HUES64 (cell line): ENCODE data around the gene MVD.

Experiments used
- H3K27ac ChIP-seq: 2 replicates; pipeline ENCODE4 v1.7.0; 2013; ENCODE audit warnings: low read depth, low read length, inconsistent platforms
- H3K27me3 ChIP-seq: 2 replicates; pipeline ENCODE4 v1.6.1; 2013; ENCODE audit warnings: mild to moderate bottlenecking, low read length; ENCODE audit not compliant: insufficient read depth
- H3K36me3 ChIP-seq: 2 replicates; pipeline ENCODE4 v1.6.1; 2013; ENCODE audit warnings: mild to moderate bottlenecking, low read length; ENCODE audit not compliant: insufficient read depth
- H3K4me1 ChIP-seq: 2 replicates; pipeline ENCODE4 v1.6.1; 2013; ENCODE audit warnings: mild to moderate bottlenecking, low read length, moderate library complexity; ENCODE audit not compliant: insufficient read depth
- H3K4me3 ChIP-seq: 2 replicates; pipeline ENCODE4 v1.5.1; 2013; ENCODE audit warnings: mild to moderate bottlenecking, low read length, moderate library complexity
- H3K9ac ChIP-seq: 2 replicates; pipeline ENCODE4 v1.6.1; 2013; ENCODE audit warnings: mild to moderate bottlenecking, low read depth, low read length
- H3K9me3 ChIP-seq: 2 replicates; pipeline ENCODE4 v1.6.1; 2013; ENCODE audit warnings: low read depth, low read length; ENCODE audit not compliant: insufficient read depth
- WGBS: fragments of 150-250, 120-280 bp; methylation state at CpG from one replicate; pipeline ENCODE4 v1.1.7; 2013; ENCODE audit warnings: missing lambda C conversion rate; 5-methylcytosine and 5-hydroxymethylcytosine counted together

Gene MVD

DNA sequence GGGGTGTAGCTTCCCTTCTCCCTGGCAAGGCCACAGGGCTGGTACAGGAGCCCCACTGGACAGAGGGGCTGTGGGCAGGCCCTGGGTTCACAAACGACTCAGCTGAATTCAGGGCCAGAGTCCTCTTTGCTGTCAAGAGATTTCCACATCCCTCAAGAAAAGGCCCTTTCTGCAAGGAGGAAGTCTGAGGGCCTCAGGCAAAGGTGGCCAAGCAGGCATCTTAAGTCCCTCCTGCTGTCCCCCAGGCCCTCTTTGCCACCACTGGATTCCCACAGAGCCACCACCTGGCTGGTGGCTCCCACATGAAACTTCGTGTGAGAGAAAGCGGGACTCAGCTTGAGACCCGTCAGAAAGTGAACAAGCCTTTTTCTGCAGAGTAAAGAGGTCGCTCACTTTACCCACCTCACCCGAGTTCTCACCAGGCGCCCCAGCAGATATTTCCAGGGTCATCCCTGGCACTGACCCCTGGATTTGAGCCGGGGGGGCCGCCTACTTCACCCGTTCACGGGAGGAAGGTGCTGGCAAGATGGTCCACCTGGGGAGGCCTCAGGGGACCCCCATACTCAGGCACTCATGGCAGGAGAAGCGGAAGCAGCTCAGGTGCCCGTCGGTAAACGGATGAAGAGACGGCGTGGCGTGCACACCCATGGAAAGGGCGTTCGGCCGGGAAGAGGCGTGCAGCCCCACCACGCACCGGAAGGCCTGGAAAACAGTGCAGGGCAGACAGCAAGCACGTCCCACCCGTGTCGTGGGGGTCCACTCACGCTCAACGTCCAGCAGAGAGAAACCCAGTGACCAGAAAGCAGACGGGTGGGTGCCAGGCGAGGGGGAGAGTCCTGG lies 39.7 kb upstream of the MVD start:
- no peak overlapping the region for H3K9ac ChIP-seq
- H3K27ac ChIP-seq, result no peak overlapping the region
- peaks cover 14% of the 10 kb centered on the region for H3K36me3 ChIP-seq
- H3K4me1 ChIP-seq, result peaks cover 5% of the 10 kb centered on the region; the same call in 1 of the 2 replicates
- no peaks in the 10 kb centered on the region for H3K27me3 ChIP-seq
- no peak overlapping the region for H3K4me3 ChIP-seq
- WGBS, result 93% methylated on average over 31 of the region's 31 CpGs
- no peaks in the 10 kb centered on the region for H3K9me3 ChIP-seq

DNA sequence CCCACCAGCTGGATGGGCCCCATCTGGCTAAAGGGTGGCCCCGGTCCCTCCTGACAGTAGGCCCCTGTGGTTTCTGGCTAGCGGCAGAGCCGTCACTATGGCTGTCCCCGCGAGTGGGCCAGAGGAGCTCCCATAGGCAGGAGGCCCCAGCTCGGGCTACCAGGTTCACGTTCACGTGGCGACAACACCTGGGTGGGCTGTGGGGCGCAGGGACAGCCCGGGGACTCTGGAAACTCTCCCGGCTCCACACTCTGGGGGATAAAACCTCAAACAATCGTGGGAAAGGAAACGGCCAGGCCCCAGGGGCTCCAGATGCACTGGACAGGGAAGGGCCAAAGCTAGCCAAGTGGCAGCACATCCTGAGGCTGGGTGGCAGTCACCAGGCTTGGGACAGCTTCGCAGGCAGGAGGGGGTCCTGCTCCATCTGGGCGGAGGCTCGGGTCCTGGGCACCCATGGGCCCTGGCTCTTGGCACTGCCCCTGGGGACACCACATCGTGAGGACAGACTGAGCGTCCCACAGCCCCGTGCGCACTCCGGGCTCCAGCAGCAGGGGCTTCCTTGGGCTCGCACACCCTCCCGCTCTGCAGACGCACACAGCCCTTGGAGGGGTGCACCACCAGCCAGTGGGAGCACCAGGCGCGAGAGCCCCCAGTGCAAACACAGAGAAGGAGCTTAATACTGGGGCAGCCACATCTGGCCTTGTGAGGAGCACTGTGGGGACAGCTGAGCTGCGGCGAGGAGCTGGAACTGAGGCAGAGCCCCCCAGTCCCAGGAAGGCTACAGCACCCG lies 38.9 kb upstream of the MVD start:
- H3K4me3 ChIP-seq, result no peak overlapping the region
- H3K9ac ChIP-seq, result no peak overlapping the region
- peaks cover 22% of the 10 kb centered on the region for H3K36me3 ChIP-seq

DNA sequence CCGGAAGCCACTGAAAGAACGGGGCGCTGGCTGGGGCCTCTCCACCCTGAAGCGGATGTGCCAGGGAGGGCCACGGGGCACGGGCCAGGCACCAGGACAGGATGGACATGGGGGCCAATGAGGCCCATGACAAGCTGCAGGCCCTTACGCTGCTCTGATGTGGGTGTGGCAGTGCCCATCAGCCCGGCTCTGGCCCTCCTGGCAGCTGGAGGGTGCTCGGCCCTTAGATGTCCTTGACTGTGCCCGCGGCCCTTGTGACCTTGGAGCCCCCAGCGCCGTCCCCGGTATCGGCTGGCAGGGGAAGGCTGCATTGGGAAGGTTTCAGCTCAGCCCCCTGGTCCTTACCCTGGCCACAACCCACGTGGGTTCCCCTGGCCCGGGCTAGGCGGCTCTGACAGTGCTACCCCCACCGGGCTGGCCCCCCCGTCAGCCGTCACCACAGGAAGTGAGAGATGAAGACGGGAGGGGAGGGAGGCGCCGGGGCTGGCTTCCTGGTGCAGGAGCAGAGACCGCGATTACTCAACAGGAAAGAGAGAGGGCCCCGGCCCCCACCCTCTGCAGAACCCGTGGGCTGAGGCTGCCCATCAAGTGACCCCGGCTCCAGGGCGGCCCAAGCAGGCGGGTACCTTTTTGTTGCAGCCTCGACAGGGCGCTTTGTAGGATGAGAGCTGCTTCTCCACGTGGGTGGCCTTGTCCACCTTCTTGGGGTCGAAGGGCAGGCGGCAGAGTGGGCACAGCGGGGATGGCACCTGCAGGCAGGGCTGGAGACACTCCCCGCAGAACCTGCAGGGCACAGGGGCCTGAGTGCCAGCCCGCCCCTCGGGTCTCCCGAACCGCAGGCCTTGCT lies 38.0 kb upstream of the MVD start:
- Histone ChIP-seq H3K27me3 (no peaks in the 10 kb centered on the region), H3K27ac (no peak overlapping the region), H3K4me3 (no peak overlapping the region), H3K9ac (no peak overlapping the region), H3K9me3 (no peaks in the 10 kb centered on the region), H3K36me3 (peaks cover 29% of the 10 kb centered on the region), H3K4me1 (0 out of 2 replicates have a peak, but pooled peaks cover 5% of the 10 kb centered on the region)
- WGBS, result 90% methylated on average over 42 of the region's 42 CpGs

More for the DNA sequence above, 38.9 kb upstream of the MVD start:
- Histone ChIP-seq H3K4me1 (0 out of 2 replicates have a peak, but pooled peaks cover 5% of the 10 kb centered on the region), H3K27ac (no peak overlapping the region), H3K9me3 (no peaks in the 10 kb centered on the region), H3K27me3 (no peaks in the 10 kb centered on the region)
- 94% methylated on average over 30 of the region's 30 CpGs for WGBS

DNA sequence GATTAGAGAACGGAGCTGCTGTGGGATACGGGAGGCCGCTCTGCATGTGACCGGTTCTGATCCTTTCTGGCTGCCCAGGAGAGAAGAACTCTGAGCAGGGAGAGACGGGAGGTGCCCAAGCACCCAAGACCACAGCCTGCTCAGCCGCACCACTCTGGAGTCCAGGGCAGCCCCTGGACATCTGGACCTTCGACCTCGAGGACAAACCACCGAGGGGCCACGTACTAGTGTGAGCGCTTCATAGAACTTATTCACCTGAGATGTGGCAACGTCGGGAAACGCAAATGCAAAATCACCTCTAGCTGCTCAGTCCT lies 37.4 kb upstream of the MVD start:
- Histone ChIP-seq H3K4me3 (no peak overlapping the region), H3K9ac (no peak overlapping the region; the same call in 1 of the 2 replicates), H3K4me1 (0 out of 2 replicates have a peak, but pooled peaks cover 2% of the 10 kb centered on the region), H3K36me3 (peaks cover 31% of the 10 kb centered on the region), H3K27me3 (no peaks in the 10 kb centered on the region), H3K27ac (no peak overlapping the region), H3K9me3 (no peaks in the 10 kb centered on the region)
- 94% methylated on average over 14 of the region's 14 CpGs for WGBS

DNA sequence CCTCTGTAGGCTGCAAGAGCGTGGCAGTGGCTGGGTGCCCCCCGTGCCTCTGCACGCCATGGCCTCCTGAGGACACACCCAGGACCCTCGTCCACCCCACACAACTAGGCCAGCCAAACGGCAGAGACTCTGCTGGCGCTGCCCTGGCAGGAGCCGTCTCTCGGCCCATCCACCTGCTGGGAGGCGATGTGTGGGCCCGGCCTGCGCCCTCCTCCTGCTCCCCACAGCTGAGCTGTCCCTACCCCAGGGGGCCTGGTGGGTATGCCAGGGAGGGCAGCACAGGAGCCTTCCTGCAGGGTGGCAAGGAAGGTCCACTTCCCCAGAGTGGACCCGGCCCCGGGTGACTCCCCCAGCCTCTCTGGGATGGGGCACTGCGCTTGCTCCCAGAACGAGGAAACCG lies 36.3 kb upstream of the MVD start:
- Histone ChIP-seq H3K36me3 (peaks cover 31% of the 10 kb centered on the region), H3K4me1 (no peaks in the 10 kb centered on the region), H3K4me3 (no peak overlapping the region), H3K27ac (no peak overlapping the region), H3K9ac (no peak overlapping the region), H3K9me3 (no peaks in the 10 kb centered on the region), H3K27me3 (no peaks in the 10 kb centered on the region)
- WGBS, result 95% methylated on average over 16 of the region's 16 CpGs

DNA sequence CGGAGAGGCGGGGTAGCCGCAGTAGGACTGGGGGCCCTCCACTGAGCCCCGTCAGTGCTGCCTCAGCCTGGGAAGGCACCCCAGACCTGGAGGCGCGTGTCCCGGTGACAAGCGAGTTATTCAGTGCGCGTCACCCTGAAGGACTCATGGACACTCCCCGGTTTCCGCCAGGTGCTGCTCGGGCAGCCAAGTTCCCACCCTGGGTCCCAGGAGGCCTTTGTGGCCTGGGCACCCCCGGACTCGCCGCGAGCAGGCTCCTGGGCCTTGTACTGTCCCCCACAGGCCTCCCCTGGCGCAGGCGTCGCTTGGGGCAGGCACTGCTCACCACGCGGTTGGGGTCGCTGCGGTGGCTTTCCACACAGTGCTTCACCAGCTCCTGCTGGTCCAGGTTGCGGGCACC lies 35.8 kb upstream of the MVD start:
- Histone ChIP-seq H3K4me3 (no peak overlapping the region), H3K27ac (no peak overlapping the region), H3K9ac (no peak overlapping the region), H3K36me3 (peaks cover 31% of the 10 kb centered on the region), H3K9me3 (no peaks in the 10 kb centered on the region), H3K4me1 (no peaks in the 10 kb centered on the region), H3K27me3 (no peaks in the 10 kb centered on the region)
- WGBS, result 96% methylated on average over 25 of the region's 25 CpGs

DNA sequence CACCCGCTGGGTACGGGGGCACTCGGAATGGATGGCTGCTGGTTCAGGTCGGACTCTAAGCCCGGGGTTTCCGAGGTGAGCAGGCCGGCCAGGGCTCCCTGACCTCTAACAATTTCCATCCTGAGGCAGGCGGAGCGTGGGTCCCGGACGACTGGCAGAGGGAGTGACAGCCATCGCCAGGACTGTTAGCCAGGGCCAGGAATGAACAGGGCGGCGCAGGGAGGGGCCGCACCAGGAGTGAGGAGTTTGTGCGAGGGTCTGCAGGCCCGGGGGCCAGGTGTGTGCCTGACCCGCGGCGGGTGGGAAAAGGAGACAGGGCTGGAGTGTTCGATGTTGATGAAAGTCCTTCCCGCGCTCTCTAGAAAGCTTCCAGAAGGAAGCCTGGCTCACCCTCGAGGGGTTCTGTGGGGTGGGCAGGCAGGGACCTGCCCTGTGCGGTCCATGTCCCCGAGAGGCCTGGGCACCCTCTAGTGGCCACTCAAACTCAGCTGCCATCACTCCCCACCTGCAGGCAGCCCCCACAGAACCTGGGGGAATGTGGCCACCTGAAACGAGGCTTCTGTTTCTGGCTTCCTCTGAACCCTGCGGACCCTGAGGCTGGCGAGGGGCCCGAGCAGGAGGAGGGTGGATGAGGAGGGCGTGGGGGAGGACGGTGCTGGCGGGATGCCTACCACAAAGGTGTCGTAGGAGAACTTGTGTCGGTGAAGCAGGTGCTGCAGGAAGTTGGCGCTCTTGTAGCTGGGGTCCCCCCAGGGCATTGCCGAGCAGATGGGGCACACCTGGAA lies 35.1 kb upstream of the MVD start:
- Histone ChIP-seq H3K27ac (no peak overlapping the region), H3K4me1 (no peaks in the 10 kb centered on the region)
- 93% methylated on average over 37 of the region's 37 CpGs for WGBS

DNA sequence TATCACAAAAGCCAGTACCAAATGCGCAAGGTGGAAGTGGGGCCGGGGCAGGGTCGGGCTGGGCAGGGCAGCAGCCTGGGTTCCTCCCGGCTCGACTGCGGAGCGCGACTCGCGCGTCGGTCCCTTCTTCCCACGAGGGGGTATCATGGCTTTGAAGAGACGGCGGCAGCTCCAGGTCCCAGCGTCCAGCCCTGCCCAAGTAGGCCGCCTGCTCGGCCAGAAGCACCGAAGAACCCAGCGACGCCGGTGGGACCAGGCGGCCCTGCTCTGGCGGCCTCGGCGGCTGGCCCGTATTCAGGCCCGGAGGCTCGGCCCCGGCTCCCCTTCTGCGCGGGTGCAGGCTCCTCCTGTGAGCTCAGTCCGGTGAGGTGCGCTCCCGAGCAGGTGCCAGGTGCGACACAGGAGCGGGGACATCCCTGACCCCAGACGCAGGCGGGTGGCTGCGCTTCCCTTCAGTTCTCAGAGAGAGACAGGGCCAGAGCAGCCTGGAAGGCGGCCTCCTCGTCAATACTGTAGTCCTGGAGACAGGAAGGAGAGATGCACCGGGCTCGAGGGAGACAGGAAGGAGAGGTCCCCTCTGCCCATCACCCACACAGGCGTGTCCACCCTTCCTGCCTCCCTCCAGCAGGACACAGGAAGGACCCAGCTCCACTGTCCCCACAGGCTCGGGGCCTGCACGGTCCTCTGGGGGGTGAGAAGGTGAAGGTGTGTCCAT lies 34.4 kb upstream of the MVD start:
- 96% methylated on average over 47 of the region's 47 CpGs for WGBS
- Histone ChIP-seq H3K4me3 (no peak overlapping the region), H3K4me1 (no peaks in the 10 kb centered on the region), H3K36me3 (peaks cover 31% of the 10 kb centered on the region), H3K9ac (no peak overlapping the region), H3K27ac (no peak overlapping the region), H3K27me3 (no peaks in the 10 kb centered on the region), H3K9me3 (no peaks in the 10 kb centered on the region)

More for the DNA sequence above, 35.1 kb upstream of the MVD start:
- Histone ChIP-seq H3K36me3 (peaks cover 31% of the 10 kb centered on the region), H3K27me3 (no peaks in the 10 kb centered on the region), H3K9ac (no peak overlapping the region), H3K4me3 (no peak overlapping the region), H3K9me3 (no peaks in the 10 kb centered on the region)

DNA sequence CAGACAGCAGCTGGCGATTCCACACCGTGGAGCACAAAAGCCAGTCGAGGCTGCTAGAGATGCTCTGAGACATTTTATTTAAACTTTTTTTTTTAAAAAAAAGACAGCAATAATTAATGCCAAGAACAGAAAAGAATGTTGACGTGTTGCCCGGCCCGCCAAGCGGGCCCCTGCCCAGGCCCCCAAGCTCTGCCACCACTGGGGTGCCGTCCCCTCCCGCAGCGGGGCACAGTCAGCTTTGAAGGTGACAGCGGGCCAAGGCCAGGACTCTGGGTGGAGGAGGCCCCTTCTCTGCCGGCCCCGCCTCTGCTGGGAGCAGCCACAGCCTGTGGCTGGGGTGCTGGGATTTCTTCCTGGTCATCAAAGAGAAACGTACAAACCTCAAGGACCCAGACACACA lies 33.5 kb upstream of the MVD start:
- H3K36me3 ChIP-seq, result peaks cover 31% of the 10 kb centered on the region
- no peaks in the 10 kb centered on the region for H3K4me1 ChIP-seq
- H3K9me3 ChIP-seq, result no peaks in the 10 kb centered on the region
- H3K9ac ChIP-seq, result no peak overlapping the region
- H3K4me3 ChIP-seq, result no peak overlapping the region
- H3K27ac ChIP-seq, result no peak overlapping the region
- 94% methylated on average over 14 of the region's 14 CpGs for WGBS
- no peaks in the 10 kb centered on the region for H3K27me3 ChIP-seq

DNA sequence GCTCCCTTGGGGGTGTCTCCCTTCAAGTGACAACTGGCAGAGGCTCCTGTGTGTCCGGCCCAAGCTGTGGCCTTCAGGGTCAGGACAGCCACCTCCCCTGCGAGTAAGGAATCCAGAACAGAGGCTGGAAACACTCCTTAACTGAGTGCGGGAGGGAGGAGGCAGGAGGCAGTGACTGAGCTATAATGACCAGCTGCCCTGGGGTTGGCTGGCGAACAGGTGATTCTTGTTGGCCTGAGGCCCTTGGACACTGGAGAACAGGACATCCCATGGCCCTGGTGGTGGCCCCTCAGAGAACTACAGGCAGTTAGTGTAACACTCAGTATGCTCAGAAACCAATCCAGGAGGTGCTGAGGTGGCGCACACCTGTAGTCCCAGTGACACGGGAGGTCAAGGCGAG lies 32.9 kb upstream of the MVD start:
- 96% methylated on average over 7 of the region's 7 CpGs for WGBS
- no peaks in the 10 kb centered on the region for H3K9me3 ChIP-seq
- H3K27me3 ChIP-seq, result no peaks in the 10 kb centered on the region
- no peak overlapping the region for H3K4me3 ChIP-seq
- peaks cover 31% of the 10 kb centered on the region for H3K36me3 ChIP-seq
- no peak overlapping the region for H3K27ac ChIP-seq
- H3K4me1 ChIP-seq, result no peaks in the 10 kb centered on the region
- H3K9ac ChIP-seq, result no peak overlapping the region
